ENCODE data around the gene SMAD4. TPM values are rescaled to one million over a fixed set of nuclear protein-coding genes. Genes with fewer than 3 reads are reported as not detected.

SMAD4 gene
- polyA plus RNA-seq, 3 donors, result 21.0 to 34.0 (median 29.1) TPM

DNA sequence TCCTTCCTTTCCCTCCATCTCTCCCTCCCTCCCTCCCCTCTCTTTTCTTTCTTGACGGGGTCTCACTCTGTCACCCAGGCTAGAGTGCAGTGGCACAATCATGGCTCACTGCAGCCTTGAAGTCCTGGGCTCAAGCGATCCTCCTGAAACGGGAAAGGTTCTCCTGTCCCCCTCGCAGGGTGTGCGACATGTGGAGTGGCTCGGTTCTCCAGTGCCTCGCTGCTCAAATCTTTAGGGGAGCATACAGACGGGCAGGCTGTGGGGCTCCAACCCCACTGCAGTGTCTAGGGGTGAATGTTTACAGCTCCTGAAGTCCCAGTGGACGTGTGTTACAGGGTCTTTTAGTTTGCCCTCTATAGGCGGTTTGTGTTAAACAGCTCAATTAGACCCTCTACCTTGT, 93.5 kb downstream of the SMAD4 start:
- Mint-ChIP-seq H3K4me3 (no peak overlapping the region), H3K27ac (no peak overlapping the region), H3K36me3 (no peaks in the 10 kb centered on the region), H3K27me3 (ENCODE audit: low read depth in 3 of 3) (peaks cover 1 to 3% (median 2%) of the 10 kb centered on the region in 3 donors), H3K9me3 (peaks cover 6 to 44% (median 22%) of the 10 kb centered on the region in 7 donors), H3K4me1 (no peaks in the 10 kb centered on the region)
- no peak for DNase-seq
- Histone ChIP-seq H3K27ac (ENCODE audit: low read depth in 1 of 2, low read length in 2 of 2) (no peak overlapping the region), H4K20me1 (ENCODE audit: insufficient read depth, low read length) (no peaks in the 10 kb centered on the region), H3K4me1 (ENCODE audit: control insufficient read depth in 1 of 2, insufficient read depth in 2 of 2, low read length in 2 of 2) (no peaks in the 10 kb centered on the region), H2AFZ (ENCODE audit: insufficient read depth, low read depth, low read length, poor library complexity, severe bottlenecking) (no peak overlapping the region), H3K79me2 (ENCODE audit: insufficient read depth, low read length) (no peaks in the 10 kb centered on the region), H3K9me3 (replicated peaks in 1 of 2; ENCODE audit: control insufficient read depth in 1 of 2, insufficient read depth in 1 of 2, low read length in 2 of 2) (peaks cover 0 to 30% of the 10 kb centered on the region in 2 donors), H3K4me3 (replicated peaks in 1 of 3; ENCODE audit: low read depth in 2 of 3, low read length in 3 of 3) (no peak overlapping the region), H3K4me2 (replicated peaks; ENCODE audit: extremely low read depth, low read length, poor library complexity, severe bottlenecking) (no peak overlapping the region), H3K36me3 (replicated peaks in 1 of 2; ENCODE audit: control insufficient read depth in 1 of 2, insufficient read depth in 2 of 2, low read length in 2 of 2) (no peaks in the 10 kb centered on the region), H3K27me3 (ENCODE audit: control insufficient read depth in 2 of 2, insufficient read depth in 2 of 2, low read length in 2 of 2) (no peaks in the 10 kb centered on the region), H3K9ac (ENCODE audit: insufficient read depth, low read length, poor library complexity, severe bottlenecking) (no peak overlapping the region)
- intact Hi-C loops (cut with micrococcal nuclease), result no loop called here
- TF ChIP-seq, protein P1, sequence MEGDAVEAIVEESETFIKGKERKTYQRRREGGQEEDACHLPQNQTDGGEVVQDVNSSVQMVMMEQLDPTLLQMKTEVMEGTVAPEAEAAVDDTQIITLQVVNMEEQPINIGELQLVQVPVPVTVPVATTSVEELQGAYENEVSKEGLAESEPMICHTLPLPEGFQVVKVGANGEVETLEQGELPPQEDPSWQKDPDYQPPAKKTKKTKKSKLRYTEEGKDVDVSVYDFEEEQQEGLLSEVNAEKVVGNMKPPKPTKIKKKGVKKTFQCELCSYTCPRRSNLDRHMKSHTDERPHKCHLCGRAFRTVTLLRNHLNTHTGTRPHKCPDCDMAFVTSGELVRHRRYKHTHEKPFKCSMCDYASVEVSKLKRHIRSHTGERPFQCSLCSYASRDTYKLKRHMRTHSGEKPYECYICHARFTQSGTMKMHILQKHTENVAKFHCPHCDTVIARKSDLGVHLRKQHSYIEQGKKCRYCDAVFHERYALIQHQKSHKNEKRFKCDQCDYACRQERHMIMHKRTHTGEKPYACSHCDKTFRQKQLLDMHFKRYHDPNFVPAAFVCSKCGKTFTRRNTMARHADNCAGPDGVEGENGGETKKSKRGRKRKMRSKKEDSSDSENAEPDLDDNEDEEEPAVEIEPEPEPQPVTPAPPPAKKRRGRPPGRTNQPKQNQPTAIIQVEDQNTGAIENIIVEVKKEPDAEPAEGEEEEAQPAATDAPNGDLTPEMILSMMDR (IDR thresholded peaks at IDR 0.05), result no peak
- 96% methylated on average over 6 of the region's 10 CpGs for WGBS (ENCODE audit: insufficient coverage)

DNA sequence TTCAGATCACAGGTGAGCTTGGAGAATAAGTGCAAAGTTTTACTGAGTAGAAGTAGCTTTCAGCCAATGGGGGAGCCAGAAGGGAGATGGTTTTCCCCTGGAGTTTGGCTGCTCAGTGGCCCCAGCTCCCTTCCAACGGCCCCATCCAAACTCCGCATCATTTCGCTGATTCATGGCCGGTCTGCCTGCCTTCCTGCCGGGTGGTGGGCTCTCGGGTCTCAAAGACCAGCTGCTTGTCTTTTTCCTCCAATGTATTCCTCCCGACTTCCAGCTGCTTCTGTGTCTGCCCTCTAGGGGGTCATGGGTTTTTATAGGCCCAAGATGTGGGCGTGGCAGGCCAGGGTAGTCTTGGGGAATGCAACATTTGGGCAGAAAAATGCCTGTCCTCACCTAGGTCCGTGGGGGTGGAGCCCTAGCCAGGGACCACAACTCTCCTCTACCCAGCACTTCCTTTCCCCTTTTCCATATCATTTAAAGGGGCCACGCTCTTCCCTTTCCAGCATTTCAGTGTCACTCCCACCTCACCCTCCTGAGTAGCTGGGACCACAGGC, 94.0 kb downstream of the SMAD4 start:
- H3K9me3 Mint-ChIP-seq, result peaks cover 4 to 40% (median 21%) of the 10 kb centered on the region in 7 donors
- DNase-seq, result no peak
- no peaks in the 10 kb centered on the region for H3K36me3 Mint-ChIP-seq
- H3K9me3 ChIP-seq (replicated peaks in 1 of 2; ENCODE audit: control insufficient read depth in 1 of 2, insufficient read depth in 1 of 2, low read length in 2 of 2), result peaks cover 0 to 27% of the 10 kb centered on the region in 2 donors
- H3K4me1 Mint-ChIP-seq, result no peaks in the 10 kb centered on the region
- no peak overlapping the region for H3K4me3 ChIP-seq (replicated peaks in 1 of 3; ENCODE audit: low read depth in 2 of 3, low read length in 3 of 3)
- no peak overlapping the region for H3K27ac Mint-ChIP-seq
- TF ChIP-seq, protein P1 (IDR thresholded peaks at IDR 0.05), result no peak
- H3K4me2 ChIP-seq (replicated peaks; ENCODE audit: extremely low read depth, low read length, poor library complexity, severe bottlenecking), result no peak overlapping the region
- intact Hi-C loops (cut with micrococcal nuclease), result no loop called here
- H3K9ac ChIP-seq (ENCODE audit: insufficient read depth, low read length, poor library complexity, severe bottlenecking), result no peak overlapping the region
- no peak overlapping the region for H3K4me3 Mint-ChIP-seq
- no peaks in the 10 kb centered on the region for H4K20me1 ChIP-seq (ENCODE audit: insufficient read depth, low read length)
- no peaks in the 10 kb centered on the region for H3K79me2 ChIP-seq (ENCODE audit: insufficient read depth, low read length)
- H3K4me1 ChIP-seq (ENCODE audit: control insufficient read depth in 1 of 2, insufficient read depth in 2 of 2, low read length in 2 of 2), result no peaks in the 10 kb centered on the region
- no peaks in the 10 kb centered on the region for H3K36me3 ChIP-seq (replicated peaks in 1 of 2; ENCODE audit: control insufficient read depth in 1 of 2, insufficient read depth in 2 of 2, low read length in 2 of 2)
- no peaks in the 10 kb centered on the region for H3K27me3 ChIP-seq (ENCODE audit: control insufficient read depth in 2 of 2, insufficient read depth in 2 of 2, low read length in 2 of 2)
- peaks cover 1 to 4% (median 2%) of the 10 kb centered on the region in 3 donors for H3K27me3 Mint-ChIP-seq (ENCODE audit: low read depth in 3 of 3)
- H3K27ac ChIP-seq (ENCODE audit: low read depth in 1 of 2, low read length in 2 of 2), result no peak overlapping the region
- WGBS (ENCODE audit: insufficient coverage), result 79% methylated on average over 4 of the region's 10 CpGs
- H2AFZ ChIP-seq (ENCODE audit: insufficient read depth, low read depth, low read length, poor library complexity, severe bottlenecking), result no peak overlapping the region
